NK-92 (cell line): ENCODE data around the gene JKAMP.
"Not testable (repeated sequence)": the region's sequence is repeated elsewhere in the genome, so short reads cannot be mapped to it uniquely, and the experiment has no call there.

Source experiments
- DNase-seq: peaks from one replicate; lab custom pipeline; 2025; ENCODE audit not compliant: unreplicated experiment; lab: John Stamatoyannopoulos, UW

Gene JKAMP, protein sequence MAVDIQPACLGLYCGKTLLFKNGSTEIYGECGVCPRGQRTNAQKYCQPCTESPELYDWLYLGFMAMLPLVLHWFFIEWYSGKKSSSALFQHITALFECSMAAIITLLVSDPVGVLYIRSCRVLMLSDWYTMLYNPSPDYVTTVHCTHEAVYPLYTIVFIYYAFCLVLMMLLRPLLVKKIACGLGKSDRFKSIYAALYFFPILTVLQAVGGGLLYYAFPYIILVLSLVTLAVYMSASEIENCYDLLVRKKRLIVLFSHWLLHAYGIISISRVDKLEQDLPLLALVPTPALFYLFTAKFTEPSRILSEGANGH

DNA sequence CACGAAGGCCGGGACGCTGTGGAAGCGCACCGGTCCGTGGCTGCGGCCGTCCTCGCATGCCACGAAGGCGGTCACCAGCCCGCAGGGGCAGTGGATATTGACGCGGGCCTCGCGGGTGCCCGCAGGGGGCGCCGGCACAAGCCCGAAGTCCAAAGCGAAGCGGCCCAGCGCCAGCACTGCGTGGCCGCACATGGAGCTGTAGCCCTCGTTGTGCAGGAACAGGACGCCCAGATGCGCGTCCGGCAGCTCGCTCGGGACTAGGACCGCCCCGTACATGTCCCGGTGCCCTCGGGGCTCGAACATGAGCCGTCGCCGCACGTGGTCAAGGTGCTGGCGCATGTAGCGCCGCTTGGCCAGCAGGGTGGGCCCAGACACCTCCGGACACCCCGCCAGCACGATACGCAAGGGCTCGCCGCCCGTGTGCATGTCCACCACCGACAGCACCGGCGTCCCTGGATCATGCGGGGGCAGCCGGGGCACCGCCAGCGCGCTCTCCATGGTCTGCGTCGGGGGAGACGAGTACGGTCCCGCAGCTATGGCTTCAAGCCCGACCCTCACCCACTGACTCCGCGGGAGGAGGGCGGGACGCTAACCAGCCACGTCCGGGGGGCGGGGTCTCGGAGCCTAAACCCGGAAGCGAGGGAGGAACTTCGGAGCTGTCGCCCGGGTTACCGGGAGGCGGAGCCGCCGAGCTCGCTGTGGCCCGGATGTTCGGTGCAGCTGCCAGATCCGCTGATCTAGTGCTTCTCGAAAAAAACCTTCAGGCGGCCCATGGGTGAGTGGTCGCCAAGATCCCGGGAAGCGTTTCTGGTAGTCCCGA lies at the start of gene JKAMP, which contains the start of gene L3HYPDH:
Gene JKAMP (plus strand): TSS at position 699 of the 820 bp plus-strand sequence. CDS start 73 bp downstream, at position 772.
Gene L3HYPDH (minus strand): TSS at position 590 of the 820 bp plus-strand sequence. CDS start 92 bp downstream, at position 498.
- peak; percentile 83 for DNase-seq

DNA sequence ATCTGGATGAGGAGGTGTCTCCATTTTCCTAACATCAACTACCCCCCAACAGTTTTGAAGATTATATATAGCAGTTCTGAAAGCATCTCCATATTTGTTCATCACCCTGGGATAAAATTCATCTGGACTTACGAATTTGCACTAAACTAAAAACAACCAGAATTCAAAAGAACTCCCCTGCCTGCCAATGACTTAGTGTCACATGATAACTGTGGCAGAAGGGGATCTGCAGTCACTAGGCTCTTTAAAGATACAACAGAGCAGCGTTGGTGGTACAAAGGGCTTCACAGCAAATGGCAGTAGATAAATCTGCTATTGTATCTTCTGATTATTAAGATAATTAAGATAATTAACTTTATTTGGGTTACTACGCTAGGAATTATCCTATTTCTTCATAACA lies 49.2 kb upstream of the JKAMP start:
- DNase-seq, result no peak

- DNase-seq, result no peak
These were observed 48.3 kb upstream of the JKAMP start for GRCh38 chr14:59435987-59436386.

- no peak for DNase-seq
These were observed 46.1 kb upstream of the JKAMP start for GRCh38 chr14:59438195-59438647.

- DNase-seq, result no peak
These were observed 44.9 kb upstream of the JKAMP start for GRCh38 chr14:59439256-59439965.

DNA sequence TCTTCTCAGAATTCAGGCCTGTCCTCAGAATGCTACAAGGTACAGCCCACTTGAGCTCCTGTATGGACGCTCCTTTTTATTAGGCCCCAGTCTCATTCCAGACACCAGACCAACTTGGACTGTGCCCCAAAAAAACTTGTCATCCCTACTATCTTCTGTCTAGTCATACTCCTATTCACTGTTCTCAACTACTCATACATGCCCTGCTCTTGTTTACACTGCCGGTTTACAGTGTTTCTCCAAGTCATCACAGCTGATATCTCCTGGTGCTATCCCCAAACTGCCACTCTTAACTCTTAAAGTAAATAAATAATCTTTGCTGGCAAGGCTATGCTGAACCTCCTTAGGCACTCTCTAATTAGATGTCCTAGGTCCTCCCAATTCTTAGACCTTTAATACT lies 35.6 kb upstream of the JKAMP start:
- DNase-seq, result not testable (repeated sequence)

GRCh38 chr14:59450716-59451115 lies 33.6 kb upstream of the JKAMP start:
- DNase-seq, result no peak

- DNase-seq, result no peak
These were observed 32.5 kb upstream of the JKAMP start for GRCh38 chr14:59451849-59452248.

DNA sequence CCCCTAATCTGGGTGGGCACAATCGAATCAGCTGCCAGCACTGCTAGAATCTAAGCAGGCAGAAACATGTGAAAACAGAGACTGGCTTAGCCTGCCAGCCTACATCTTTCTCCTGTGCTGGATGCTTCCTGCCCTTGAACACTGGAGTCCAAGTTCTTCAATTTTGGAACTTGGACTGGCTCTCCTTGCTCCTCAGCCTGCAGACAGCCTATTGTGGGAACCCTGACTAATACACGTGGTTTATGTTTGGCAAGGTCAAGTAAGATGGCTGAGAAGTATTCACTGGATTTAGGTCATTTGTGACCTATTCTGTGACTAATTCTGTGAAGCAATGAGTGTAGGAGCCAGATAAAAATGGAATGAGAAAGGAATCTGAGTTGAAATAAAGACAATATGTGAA lies 30.2 kb upstream of the JKAMP start:
- no peak for DNase-seq

DNA sequence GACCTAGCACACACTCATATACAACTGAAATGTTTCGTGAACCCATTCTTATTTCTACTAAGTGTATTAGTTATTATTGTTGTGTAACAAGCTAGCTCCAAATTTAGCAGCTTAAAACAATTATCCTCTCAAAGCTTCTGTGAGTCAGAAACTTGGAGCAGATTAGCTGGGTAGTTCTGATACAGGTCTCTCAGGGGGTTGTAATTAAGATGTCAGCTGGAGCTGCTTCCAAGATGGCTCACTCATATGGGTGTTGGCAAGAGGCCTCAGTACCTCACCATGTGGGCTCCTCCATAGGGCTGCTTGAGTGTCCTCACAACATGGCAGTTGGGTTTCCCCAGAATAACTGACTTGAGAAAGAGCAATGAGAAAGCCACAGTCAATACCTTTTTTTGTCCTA lies 28.9 kb upstream of the JKAMP start:
- DNase-seq, result no peak

- DNase-seq, result no peak
These were observed 25.8 kb upstream of the JKAMP start for GRCh38 chr14:59458486-59458885.

- no peak for DNase-seq
These were observed 23.9 kb upstream of the JKAMP start for GRCh38 chr14:59460378-59460777.

GRCh38 chr14:59461891-59462290 lies 22.4 kb upstream of the JKAMP start:
- no peak for DNase-seq

DNA sequence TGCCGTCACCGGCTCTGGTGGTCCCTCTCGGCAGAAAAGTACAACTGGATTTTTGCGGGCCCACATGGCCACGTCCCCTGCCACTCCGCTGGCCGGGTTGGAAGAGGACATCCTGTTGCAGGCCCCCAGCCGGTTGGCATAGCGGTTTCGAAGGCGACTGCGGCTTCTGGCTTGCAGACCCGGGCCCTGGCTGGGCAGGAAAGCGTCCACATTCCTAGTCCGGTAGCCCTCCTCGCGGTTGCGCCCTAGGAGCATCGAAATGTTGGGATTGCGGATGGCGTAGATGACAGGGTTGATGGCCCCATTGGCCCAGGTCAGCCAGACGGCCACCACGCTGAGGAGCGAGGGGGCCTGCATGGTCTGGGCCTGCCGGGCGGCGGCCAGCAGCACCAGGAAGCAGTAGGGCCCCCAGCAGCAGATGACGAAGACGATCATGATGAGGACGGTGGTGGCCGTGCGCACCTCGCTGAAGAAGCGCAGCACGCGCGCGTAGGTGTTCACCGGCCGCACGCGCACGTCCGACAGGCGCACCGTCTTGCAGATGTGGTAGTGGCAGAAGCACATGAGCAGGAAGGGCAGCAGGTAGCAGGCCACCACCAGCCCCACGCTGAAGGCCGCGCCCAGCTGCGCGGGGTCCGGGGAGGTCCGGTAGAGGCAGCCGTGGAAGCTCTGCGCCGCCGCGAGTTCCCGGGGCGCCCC lies 20.4 kb upstream of the JKAMP start:
- DNase-seq, result no peak

GRCh38 chr14:59464486-59465315 lies 19.6 kb upstream of the JKAMP start:
- no peak for DNase-seq

DNA sequence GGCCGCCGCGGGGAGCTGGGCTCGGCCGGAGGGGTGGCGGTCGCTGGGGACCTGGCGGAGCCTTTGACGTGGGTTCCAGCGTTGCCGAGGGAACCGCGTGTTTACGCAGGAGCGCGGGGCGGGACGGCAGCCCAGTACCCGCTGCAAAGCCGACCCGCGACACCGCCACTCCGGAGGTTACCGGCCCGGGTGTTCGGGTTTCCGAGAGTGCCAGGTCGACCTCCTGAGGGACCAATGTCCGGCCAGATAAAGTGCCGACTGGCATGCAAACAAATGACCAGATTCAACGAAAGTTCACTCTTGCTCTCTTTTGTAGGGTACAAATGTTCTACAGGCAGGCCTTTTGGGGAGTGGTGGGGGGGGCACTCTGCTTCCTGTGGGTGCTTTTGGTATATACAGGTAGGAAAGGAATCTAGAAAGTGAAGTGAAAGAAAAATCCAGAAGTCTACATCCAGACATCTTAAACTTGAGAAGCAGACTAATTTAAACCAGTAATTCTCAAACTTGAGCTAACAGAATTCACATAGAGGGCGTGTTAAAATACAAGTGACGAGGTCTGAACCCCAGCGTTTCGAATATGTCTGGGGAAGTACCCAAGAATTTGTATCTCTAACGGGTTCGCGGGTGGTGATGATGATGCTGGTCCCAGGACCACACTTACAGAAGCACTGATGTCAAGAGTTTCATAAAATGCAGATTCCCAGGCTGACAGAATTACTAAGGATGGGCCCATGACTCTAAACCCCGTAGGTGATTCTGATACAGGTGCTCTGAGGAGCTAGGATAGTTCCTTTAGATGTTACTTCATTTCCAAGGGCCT lies 18.8 kb upstream of the JKAMP start, which contains the start of gene GPR135:
Gene GPR135 (minus strand): TSS at position 65 of the 820 bp plus-strand sequence. CDS start 154 bp downstream, outside the sequence.
- no peak for DNase-seq

- DNase-seq, result no peak
These were observed 10.1 kb upstream of the JKAMP start for GRCh38 chr14:59474172-59474571.

- DNase-seq, result no peak
These were observed 8.6 kb upstream of the JKAMP start for GRCh38 chr14:59475709-59476108.

- no peak for DNase-seq
These were observed 5.8 kb upstream of the JKAMP start for GRCh38 chr14:59478540-59478939.
